NCI-H187 treated with DMSO at 0.1 percent for 48 hours (cell line): ENCODE measurements around the gene SERF1A.
"Not testable (repeated sequence)": the region's sequence is repeated elsewhere in the genome, so short reads cannot be mapped to it uniquely, and the experiment has no call there.

Experiments used
- DNase-seq: peaks from one replicate; lab custom pipeline; 2025; lab: John Stamatoyannopoulos, UW

Gene SERF1A

DNA sequence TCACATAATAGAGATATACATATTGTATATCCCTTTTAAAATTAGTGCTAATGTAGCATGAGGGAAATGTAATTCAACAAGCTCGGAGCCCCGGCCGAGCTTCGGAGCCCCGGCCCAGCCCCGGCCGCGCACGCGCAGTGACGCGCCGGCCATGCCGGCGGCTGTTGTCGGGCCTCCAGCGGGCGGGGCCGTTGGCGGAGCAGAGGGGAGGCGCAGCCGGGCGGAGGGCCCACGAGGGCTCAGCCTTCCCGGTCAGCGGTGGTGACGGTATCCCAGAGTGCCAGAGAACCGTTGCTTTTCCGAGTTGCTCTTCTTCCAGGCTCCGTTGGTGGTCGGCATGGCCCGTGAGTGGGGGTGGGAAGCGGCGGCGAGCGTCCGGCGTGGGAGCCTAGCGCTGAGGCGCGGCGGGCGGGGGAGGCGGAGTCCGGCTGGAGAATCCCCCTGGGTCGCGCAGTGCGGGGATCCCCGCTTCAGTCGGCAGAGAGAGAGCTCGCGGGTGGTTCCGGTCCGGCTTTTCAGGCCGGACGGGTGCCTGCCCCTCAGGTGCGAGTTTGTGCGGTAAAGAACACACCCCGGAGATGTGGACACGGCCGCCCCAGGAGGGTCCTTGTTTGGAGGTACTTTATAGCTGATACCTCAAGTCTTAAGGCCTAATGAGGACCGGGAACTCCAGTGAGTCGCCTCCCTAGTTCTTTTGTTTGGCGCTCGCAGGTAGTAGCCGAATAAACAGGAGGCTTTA lies at the start of gene SERF1A:
Gene SERF1A, plus strand, starts transcription at position 137 of the 739 bp plus-strand sequence. Its CDS starts 201 bp downstream, at position 338.
- DNase-seq = not testable (repeated sequence)

DNA sequence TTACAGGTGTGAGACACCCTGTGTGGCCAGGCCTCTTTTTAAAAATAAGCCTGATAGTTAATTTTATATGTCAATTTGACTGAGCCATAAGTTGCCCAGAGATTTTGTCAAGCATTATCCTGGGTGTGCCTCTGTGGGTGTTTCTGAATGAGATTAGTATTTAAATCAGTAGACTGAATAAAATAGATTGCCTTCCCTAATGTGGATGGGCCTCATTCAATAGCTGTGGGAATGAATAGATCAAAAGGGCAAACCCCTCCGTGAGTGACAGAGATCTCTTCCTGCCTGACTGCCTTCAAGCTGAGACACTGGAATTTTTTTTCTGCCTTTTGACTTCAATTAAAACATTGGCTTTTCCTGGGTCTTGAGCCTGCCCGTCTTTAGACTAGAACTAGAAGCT lies 33.7 kb upstream of the SERF1A start:
- DNase-seq = not testable (repeated sequence)

GRCh38 chr5:70870626-70871025 lies 29.8 kb upstream of the SERF1A start:
- DNase-seq = not testable (repeated sequence)

DNA sequence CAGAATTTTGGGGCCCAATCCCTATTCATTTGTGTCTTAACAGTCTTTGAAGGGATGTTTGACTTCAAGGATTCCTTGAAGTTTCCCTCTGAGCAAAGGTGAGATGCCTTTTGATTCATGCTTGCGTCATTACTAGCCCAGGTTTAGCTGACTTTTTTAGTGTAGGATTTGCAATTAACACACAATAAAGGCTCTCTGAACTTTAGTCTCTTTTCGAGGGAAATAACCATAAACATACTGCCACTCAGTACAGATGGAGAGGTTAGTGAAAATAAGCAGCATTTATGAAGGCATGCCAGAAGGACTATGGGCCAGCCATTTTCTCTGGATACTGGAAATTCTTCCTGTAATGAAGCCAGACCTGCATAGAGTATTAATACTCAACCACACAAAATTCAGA lies 4.4 kb upstream of the SERF1A start:
- not testable (repeated sequence) for DNase-seq

GRCh38 chr5:70901272-70901571 lies 753 bp downstream of the SERF1A start:
- not testable (repeated sequence) for DNase-seq

DNA sequence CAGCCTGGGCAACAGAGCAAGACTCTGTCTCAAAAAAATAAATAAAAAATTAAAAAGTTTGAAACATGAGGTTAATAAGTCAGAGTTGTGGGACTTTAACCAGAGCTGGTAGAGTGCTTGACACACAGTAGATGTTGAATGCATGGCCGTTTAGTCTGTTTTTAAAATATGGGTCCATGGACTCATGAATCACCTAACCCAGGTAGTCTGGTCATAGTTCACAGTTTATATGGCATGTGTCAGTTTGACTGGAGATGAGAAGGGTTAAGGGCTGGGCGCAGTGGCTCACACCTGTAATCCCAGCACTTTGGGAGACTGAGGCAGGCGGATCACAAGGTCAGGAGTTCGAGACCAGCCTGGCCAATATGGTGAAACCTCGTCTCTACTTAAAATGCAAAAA lies 6.2 kb downstream of the SERF1A start:
- not testable (repeated sequence) for DNase-seq

DNA sequence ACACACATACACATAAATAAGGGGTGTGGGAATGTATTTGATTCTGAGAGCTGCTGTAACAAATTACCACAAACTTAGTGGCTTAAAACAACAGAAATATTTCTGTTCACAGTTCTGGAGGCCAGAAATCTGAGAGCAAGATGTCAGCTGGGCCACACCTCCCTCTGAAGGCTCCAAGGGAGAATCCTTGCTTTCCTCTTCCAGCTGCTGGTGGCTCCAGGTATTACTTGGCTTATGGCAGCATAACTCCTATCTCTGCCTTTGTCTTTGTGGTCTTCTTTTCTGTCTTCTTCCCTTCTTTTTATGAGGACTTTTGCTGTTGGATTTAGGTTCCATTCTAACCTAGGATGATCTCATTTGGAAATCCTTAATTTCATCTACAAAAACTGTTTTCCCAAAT lies 16.4 kb downstream of the SERF1A start:
- not testable (repeated sequence) for DNase-seq

DNA sequence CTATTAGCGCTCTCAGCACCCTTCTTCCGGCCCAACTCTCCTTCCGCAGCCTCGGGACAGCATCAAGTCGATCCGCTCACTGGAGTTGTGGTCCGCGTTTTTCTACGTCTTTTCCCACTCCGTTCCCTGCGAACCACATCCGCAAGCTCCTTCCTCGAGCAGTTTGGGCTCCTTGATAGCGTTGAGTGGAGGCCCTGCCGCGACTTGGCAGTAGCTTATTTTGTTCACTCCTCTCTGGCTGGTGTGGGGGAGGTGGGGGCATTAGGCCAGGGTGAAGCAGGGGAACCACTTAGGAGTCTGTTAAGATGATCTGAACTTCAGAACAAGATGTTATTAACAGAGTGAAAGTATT lies 24.7 kb downstream of the SERF1A start:
- DNase-seq = not testable (repeated sequence)

DNA sequence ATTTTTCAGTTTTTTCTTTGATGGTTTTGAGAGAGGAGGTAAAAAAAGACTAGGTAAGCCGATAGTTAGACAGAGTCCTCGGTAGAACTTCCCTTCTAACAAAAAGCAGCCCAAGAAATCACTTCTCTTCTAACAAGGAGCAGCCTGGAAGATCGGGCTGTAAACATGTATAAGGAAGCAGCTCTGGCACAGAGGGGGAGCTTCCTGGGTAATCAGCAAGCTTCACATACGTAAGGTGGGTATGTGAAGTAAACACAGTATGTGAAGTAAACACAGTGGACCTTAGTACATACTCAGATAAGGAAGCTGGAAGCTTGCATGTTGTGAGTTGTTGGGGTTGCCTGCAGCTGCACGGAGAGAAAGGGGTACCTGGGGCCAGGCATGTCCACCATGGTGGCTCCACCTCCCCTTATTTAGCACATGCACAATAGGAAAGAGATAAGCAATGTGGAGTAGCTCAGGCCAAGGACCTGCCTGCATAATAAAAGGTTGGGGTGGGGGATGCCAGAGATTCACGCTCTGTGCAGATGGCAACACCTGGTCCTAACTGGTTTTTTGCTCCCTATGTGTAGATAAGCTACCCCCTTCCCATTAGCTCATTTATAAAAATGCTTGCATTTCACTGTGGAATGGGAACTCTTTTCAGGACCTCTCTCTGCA lies 31.4 kb downstream of the SERF1A start:
- not testable (repeated sequence) for DNase-seq

GRCh38 chr5:70932560-70932959 lies 32.1 kb downstream of the SERF1A start:
- not testable (repeated sequence) for DNase-seq

DNA sequence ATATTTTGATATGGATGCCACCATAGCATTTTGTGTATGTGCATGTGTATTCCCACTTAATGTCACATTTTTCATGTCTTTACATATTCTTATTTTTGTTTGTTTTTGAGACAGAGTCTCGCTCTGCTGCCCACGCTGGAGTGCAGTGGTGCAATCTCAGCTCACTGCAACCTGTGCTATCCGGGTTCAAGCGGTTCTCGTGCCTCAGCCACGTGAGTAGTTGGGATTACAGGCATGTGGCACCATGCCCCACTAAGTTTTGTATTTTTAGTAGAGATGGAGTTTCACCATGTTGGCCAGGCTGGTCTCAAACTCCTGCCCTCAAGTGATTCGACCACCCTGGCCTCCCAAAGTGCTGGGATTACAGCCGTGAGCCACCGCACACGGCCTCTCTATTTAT lies 52.6 kb downstream of the SERF1A start:
- not testable (repeated sequence) for DNase-seq
